NT2/D1 (cell line): Measurements from ENCODE around the gene KCTD16.
A peak's percentile ranks its signal among the peaks of the same experiment; 100 is the strongest.

Experiments used
- DNase-seq: peaks from one replicate; pipeline ENCODE4 v3.0.0-alpha.2; 2011; ENCODE audit warnings: low read depth, low spot score
- H3K27me3 ChIP-seq: 2 replicates; pipeline ENCODE4 v1.6.0; 2011; ENCODE audit warnings: mild to moderate bottlenecking; ENCODE audit not compliant: insufficient read length, insufficient read depth
- H3K36me3 ChIP-seq: 2 replicates; pipeline ENCODE4 v1.6.1; 2011; ENCODE audit warnings: mild to moderate bottlenecking, low read length, mixed read lengths; ENCODE audit not compliant: insufficient read depth, insufficient read length
- H3K4me1 ChIP-seq: 2 replicates; pipeline ENCODE4 v1.5.1; 2011; ENCODE audit not compliant: insufficient read depth, insufficient read length
- H3K4me3 ChIP-seq: 2 replicates; pipeline ENCODE4 v1.5.1; 2011; ENCODE audit warnings: low read depth; ENCODE audit not compliant: insufficient read length
- H3K9ac ChIP-seq: 2 replicates; pipeline ENCODE4 v1.6.0; 2011; ENCODE audit warnings: low read depth; ENCODE audit not compliant: insufficient read length
- H3K9me3 ChIP-seq: 2 replicates; pipeline ENCODE4 v1.5.1; 2011; ENCODE audit warnings: mild to moderate bottlenecking, low read length; ENCODE audit not compliant: insufficient read depth
- SUZ12 ChIP-seq: IDR thresholded peaks from 2 replicates; pipeline ENCODE4 v1.6.1; 2011; ENCODE audit not compliant: insufficient read length, insufficient read depth; ENCODE audit errors: extremely low read depth
- YY1 ChIP-seq: IDR thresholded peaks from 2 replicates; pipeline ENCODE4 v1.6.1; 2011; ENCODE audit not compliant: insufficient read length, insufficient read depth
- ZNF274 ChIP-seq: IDR thresholded peaks from 2 replicates; pipeline ENCODE4 v1.6.1; 2011; ENCODE audit warnings: mild to moderate bottlenecking, low read depth, low read length

The KCTD16 gene

GRCh38 chr5:144336191-144336961 lies 165.7 kb downstream of the KCTD16 start:
- H3K4me1 ChIP-seq, result no peaks in the 10 kb centered on the region

GRCh38 chr5:144352330-144352729 lies 181.7 kb downstream of the KCTD16 start:
- H3K9ac ChIP-seq, result no peak overlapping the region
- no peaks in the 10 kb centered on the region for H3K36me3 ChIP-seq
- no peak for TF ChIP-seq ZNF274
- TF ChIP-seq SUZ12, result no peak
- TF ChIP-seq YY1, result no peak
- H3K27me3 ChIP-seq, result peaks cover 4% of the 10 kb centered on the region
- no peak overlapping the region for H3K4me3 ChIP-seq
- no peak for DNase-seq
- no peaks in the 10 kb centered on the region for H3K4me1 ChIP-seq
- H3K9me3 ChIP-seq, result no peaks in the 10 kb centered on the region

More at GRCh38 chr5:144336191-144336961, 165.7 kb downstream of the KCTD16 start:
- Histone ChIP-seq H3K4me3 (no peak overlapping the region), H3K27me3 (no peaks in the 10 kb centered on the region), H3K9ac (no peak overlapping the region), H3K9me3 (no peaks in the 10 kb centered on the region), H3K36me3 (no peaks in the 10 kb centered on the region)
- TF ChIP-seq YY1 (no peak), ZNF274 (no peak), SUZ12 (no peak)
- no peak for DNase-seq

- Histone ChIP-seq H3K4me3 (no peak overlapping the region), H3K9me3 (no peaks in the 10 kb centered on the region), H3K4me1 (no peaks in the 10 kb centered on the region), H3K27me3 (peaks cover 4% of the 10 kb centered on the region), H3K9ac (no peak overlapping the region), H3K36me3 (no peaks in the 10 kb centered on the region)
- no peak for DNase-seq
- TF ChIP-seq YY1 (no peak), ZNF274 (no peak), SUZ12 (no peak)
Observed at GRCh38 chr5:144352732-144353317, 182.2 kb downstream of the KCTD16 start.

- no peaks in the 10 kb centered on the region for H3K9me3 ChIP-seq
- peak; percentile 20 for DNase-seq
- TF ChIP-seq YY1 (no peak), SUZ12 (no peak), ZNF274 (no peak)
- no peaks in the 10 kb centered on the region for H3K4me1 ChIP-seq
- no peak overlapping the region for H3K4me3 ChIP-seq
- H3K36me3 ChIP-seq, result no peaks in the 10 kb centered on the region
- peaks cover 4% of the 10 kb centered on the region for H3K27me3 ChIP-seq
- no peak overlapping the region for H3K9ac ChIP-seq
Observed at GRCh38 chr5:144356489-144356888, 185.8 kb downstream of the KCTD16 start.

GRCh38 chr5:144361406-144361805 lies 190.7 kb downstream of the KCTD16 start:
- DNase-seq, result no peak
- no peak overlapping the region for H3K4me3 ChIP-seq
- TF ChIP-seq YY1, result no peak
- TF ChIP-seq SUZ12, result no peak
- no peak for TF ChIP-seq ZNF274
- H3K4me1 ChIP-seq, result no peaks in the 10 kb centered on the region
- H3K27me3 ChIP-seq, result no peaks in the 10 kb centered on the region
- no peaks in the 10 kb centered on the region for H3K36me3 ChIP-seq
- no peaks in the 10 kb centered on the region for H3K9me3 ChIP-seq
- H3K9ac ChIP-seq, result no peak overlapping the region

- no peaks in the 10 kb centered on the region for H3K27me3 ChIP-seq
- no peaks in the 10 kb centered on the region for H3K4me1 ChIP-seq
- H3K9ac ChIP-seq, result no peak overlapping the region
- H3K36me3 ChIP-seq, result no peaks in the 10 kb centered on the region
- TF ChIP-seq SUZ12 (no peak), ZNF274 (no peak)
- no peak overlapping the region for H3K4me3 ChIP-seq
- H3K9me3 ChIP-seq, result no peaks in the 10 kb centered on the region
- no peak for DNase-seq
Observed at GRCh38 chr5:144365885-144366284, 195.2 kb downstream of the KCTD16 start.

GRCh38 chr5:144367991-144368390 lies 197.3 kb downstream of the KCTD16 start:
- H3K36me3 ChIP-seq, result no peaks in the 10 kb centered on the region
- H3K9ac ChIP-seq, result no peak overlapping the region
- H3K4me1 ChIP-seq, result no peaks in the 10 kb centered on the region
- no peak for TF ChIP-seq ZNF274
- no peak for TF ChIP-seq SUZ12
- no peak for TF ChIP-seq YY1
- no peaks in the 10 kb centered on the region for H3K27me3 ChIP-seq
- no peaks in the 10 kb centered on the region for H3K9me3 ChIP-seq
- no peak overlapping the region for H3K4me3 ChIP-seq
- DNase-seq, result no peak
